NCI-H345 treated with DMSO at 0.1 percent for 48 hours (cell line): ENCODE results near the gene RAB4B.
A peak's percentile ranks its signal among the peaks of the same experiment; 100 is the strongest.
"Not testable (repeated sequence)": the region's sequence is repeated elsewhere in the genome, so short reads cannot be mapped to it uniquely, and the experiment has no call there.

ENCODE experiments used
- DNase-seq: peaks from one replicate; lab custom pipeline; 2025; ENCODE audit not compliant: unreplicated experiment; lab: John Stamatoyannopoulos, UW

The RAB4B gene

DNA sequence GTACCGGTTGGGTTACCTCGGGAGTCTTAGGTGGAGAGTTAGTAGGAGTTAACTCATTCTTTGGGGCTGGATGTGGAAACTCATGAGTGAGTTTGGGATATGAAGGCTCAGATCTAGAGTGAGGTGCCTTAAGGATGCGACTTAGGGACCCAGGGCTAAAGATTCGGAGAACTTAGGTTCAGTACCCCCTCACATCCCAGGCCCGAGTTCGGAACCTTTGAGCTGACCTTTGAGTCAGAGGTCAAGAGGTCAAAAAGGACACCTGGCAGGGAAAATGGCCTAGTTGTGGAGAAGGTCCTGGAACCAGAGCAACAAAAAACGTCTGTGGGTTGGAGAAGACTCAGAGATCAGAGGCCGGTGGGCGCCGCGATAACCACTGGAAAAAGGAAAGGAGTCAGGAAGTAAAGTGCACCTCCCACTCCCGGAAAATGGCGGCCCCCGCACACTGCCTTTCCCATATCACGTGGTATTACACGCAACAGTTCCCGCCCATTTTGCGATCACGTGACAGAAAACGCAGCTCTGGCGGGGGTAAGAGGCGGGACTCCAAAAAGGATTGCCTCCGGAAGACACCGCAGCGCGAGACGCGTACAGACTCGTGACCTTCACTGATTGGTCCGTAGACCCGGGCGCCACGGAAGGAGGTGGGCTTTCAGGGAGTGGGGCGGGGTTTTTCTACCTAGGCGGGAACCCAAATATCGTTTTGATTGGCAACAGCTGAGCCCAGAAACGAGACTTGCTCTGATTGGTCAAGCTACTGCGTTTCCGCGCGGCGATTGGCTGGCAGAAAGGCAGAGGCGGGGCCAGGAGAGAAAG, 27.8 kb upstream of the RAB4B start, which contains the start of gene ACTMAP:
Gene ACTMAP, minus strand, starts transcription at position 420 of the 816 bp plus-strand sequence. CDS start 674 bp downstream, outside the sequence.
- DNase-seq, result peak; percentile 100

DNA sequence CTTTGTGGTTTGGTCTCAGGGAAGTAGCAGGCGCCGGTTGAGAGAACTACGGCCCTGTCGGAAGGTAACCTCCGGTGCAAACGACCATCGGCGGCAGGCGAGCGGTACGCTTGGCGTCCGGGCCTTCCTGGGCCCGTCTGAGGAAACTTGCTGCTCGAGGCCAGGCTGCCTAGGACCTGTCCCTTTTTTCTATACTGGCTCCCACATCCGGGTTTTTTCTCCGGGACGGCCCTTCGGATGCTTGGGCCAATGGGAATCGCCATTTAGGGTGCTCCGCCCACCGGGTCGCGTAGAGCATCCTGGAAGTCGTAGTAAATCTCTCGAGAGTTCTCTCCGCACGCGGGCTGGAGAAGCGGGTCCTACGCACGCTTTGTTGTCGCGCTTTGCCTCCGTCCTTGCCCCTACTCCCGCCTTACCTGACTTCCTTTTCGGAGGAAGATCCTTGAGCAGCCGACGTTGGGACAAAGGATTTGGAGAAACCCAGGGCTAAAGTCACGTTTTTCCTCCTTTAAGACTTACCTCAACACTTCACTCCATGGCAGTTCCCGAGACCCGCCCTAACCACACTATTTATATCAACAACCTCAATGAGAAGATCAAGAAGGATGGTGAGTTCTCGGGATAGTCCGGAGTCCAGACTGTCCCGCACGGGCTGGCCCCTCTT, 27.0 kb upstream of the RAB4B start, which contains the start of gene SNRPA:
Gene SNRPA, plus strand, starts transcription at position 330 of the 664 bp plus-strand sequence. Its CDS starts 206 bp downstream, at position 536.
- peak; percentile 100 for DNase-seq

DNA sequence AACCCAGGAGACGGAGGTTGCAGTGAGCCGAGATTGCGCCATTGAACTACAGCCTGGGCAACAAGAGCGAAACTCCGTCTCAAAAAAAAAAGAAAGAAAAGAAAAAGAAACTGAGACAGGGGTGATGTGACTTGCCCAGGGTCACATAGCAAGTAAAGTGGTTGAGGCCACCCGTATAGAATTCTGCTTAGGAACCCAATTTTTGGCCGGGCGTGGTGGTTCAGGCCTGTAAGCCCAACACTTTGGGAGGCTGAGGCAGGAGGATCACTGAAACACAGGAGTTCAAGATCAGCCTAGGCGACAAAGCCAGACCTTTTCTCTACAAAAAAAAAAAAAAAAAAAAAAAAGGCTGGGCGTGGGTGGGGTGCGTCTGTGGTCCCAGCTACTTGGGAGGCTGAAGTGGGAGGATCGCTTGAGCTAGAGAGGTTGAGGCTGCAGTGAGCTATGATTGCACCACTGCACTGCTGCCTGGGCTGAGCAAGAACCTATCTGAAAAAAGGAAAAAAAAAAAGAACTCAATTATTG, 25.7 kb upstream of the RAB4B start:
- DNase-seq, result no peak

DNA sequence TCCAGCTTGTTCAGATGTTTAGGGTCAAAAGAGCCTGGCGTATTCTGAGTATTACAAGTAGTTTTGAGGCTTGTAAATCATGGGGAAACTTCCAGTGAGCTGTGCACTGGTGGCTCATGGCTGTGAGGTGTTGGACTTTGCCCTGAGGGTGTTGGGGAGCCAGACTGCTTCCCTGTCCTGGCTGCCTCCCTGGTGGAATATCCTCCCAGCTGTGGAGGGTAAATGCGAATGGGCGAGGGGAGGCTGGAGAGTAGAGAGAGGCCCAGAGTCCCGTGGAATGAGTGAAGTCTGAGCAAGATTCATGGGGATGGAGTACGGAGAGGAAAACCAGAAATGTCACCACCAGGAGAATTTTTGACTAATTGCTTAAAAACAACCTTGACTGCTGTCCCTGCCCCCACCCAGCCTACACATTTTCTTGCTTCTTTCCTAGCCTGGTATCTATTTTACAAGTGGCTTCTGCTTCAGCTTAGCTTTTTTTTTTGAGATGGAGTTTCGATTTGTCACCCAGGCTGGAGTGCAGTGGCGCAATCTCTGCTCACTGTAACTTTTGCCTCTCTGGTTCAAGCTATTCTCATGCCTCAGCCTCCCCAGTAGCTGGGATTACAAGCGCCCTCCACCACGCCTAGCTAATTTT, 23.3 kb upstream of the RAB4B start:
- no peak for DNase-seq

GRCh38 chr19:40755248-40755624, 22.8 kb upstream of the RAB4B start:
- no peak for DNase-seq

- no peak for DNase-seq
Measured at GRCh38 chr19:40755791-40756190, 22.3 kb upstream of the RAB4B start.

DNA sequence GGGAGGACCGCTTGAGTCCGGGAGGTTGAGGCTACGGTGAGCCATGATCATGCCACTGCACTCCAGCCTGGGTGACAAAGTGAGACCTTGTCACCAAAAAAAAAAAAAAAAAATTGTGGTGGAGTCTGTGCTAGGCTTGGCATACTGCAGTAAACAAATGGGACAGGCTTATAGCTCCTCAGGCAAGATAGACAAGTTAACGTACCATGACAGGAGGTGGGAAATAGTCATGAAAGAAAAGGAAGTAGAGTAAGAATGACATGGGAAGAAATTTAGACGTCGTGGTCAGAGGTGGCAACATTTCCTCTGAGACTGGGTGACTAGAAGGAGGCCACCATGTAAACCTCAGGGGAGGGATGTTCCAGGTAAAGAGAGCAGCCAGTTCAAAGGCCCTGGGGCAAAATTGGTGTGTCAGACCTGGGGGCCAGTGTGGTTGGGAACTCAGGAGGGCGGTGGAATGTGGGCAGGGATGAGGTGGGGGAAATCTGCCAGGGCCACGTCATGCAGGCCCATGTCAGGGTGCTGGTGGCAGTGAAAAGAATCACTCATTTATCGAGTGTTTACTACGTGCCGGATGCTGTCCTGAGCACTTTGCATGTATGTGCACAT, 21.4 kb upstream of the RAB4B start:
- DNase-seq, result no peak

DNA sequence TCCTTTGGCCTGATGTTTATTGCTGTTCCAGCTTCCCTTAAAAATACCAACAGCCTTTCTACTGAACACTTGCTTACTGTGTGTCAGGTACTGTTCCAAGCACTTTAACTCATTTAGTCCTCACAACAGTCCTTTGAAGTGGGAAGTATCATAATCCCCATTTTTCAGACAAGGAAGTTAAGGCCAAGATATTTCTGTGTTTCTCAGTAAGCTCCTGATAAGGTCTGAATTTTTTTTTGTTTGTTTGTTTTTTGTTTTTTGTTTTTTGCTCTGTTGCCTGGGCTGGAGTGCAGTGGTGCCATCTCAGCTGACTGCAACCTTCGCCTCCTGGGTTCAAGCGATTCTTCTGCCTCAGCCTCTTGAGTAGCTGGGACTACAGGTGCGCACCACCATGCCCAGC, 19.6 kb upstream of the RAB4B start:
- DNase-seq, result no peak

DNA sequence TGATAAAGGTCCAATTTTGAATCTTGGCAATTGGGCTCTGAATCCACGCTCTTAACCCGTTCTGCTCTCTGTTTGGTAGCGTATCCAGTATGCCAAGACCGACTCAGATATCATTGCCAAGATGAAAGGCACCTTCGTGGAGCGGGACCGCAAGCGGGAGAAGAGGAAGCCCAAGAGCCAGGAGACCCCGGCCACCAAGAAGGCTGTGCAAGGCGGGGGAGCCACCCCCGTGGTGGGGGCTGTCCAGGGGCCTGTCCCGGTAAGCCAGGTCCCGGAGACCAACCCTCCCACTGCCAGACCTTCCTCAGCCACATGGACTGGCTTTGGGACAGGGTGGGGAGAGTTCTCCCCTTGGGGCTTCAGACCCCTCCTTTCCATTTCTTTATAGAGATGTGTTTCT, 18.7 kb upstream of the RAB4B start:
- DNase-seq, result no peak

DNA sequence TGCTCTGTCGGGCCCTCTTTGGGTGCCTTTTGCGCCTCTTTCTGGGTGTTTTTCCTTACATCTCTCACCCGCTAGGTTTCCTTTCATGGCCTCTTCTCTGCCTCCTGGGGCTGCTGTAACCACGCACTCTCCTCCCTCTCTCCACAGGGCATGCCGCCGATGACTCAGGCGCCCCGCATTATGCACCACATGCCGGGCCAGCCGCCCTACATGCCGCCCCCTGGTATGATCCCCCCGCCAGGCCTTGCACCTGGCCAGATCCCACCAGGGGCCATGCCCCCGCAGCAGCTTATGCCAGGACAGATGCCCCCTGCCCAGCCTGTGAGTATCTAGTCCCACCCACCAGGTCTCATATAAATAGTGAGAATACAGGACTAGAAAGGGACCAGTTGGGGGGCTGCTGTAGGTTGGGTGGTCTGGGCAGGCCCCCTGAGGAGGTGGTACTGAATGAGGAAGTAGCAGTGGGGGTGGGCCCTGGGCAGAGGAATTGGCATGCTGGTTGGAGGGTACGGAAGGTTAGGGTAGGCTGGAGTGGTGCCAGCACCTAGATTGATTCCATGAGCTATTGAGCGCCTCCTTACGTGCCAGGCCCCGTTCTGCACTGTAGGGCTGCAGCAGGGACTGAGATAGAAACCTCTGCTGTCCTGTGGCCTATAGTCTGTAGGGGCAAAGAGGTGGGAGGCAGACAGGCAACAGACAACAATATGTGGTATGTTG, 15.1 kb upstream of the RAB4B start:
- no peak for DNase-seq

DNA sequence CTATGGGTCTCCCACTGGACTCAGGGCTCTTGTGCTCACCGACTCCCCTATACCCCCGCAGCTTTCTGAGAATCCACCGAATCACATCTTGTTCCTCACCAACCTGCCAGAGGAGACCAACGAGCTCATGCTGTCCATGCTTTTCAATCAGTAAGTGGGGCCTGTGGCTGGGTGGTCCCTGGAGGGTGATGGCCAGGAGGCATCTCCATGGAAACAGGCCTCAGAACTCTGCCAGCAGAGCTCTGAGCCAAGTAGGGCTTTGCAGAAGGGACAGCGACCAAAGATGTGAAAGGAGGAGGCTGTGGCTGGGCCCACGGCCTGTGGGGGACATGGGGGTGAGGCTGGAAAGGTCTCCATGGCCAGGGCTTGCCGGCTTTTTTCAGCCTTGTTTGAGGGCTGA, 14.5 kb upstream of the RAB4B start:
- no peak for DNase-seq

DNA sequence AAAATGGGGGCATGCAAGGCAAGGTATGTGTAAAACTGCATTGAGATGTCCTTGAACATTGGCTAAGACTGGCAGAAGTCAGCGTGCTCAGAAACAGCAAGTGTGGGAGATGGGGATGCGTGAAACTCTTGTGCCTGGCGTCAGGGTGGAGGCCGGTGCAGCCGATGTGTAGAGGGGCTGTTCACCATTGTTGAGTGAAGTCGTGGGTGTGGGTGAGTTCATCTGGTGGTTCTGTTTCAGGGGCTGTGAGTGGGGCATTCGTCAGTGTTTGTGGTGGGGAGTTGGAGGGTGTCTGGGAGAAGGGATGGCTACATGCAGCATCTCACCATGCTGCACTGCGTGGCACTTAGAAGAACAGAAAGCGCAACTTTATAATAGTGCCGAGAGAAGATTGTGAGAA, 14.1 kb upstream of the RAB4B start:
- DNase-seq, result no peak

DNA sequence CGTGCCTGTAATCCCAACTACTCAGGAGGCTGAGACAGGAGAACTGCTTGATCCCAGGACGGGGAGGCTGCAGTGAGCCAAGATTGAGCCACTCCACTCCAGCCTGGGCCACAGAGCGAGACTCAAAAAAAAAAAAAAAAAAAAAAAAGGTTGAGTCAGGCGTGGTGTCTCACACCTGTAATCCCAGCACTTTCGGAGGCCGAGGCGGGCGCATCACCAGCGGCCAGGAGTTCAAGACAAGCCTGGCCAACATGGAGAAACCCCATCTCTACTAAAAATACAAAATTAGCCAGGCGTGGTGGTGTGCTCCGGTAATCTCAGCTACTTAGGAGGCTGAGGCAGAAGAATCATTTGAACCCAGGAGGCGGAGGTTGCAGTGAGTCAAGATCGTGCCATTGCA, 11.7 kb upstream of the RAB4B start:
- DNase-seq, result not testable (repeated sequence)

DNA sequence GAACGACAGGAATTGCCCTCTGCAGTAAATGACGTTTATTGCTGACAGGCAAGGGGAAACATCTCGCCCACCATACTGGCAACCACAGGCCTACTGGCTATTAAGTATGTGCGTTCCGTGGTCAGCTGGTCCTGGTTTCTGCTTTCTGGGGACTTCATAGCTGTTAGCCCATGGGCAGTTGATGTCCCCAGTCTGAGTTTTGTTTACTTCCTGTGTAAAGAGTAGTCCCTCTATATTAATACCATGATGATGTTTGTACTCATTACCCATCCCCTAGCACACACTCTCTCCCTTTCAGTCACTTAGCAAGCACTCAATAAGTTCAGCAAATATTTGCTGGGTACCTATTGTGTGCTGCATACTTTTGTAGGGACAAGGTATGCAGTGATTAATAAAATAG, 9.2 kb upstream of the RAB4B start:
- no peak for DNase-seq

- not testable (repeated sequence) for DNase-seq
Measured at GRCh38 chr19:40771101-40771862, 6.8 kb upstream of the RAB4B start.

DNA sequence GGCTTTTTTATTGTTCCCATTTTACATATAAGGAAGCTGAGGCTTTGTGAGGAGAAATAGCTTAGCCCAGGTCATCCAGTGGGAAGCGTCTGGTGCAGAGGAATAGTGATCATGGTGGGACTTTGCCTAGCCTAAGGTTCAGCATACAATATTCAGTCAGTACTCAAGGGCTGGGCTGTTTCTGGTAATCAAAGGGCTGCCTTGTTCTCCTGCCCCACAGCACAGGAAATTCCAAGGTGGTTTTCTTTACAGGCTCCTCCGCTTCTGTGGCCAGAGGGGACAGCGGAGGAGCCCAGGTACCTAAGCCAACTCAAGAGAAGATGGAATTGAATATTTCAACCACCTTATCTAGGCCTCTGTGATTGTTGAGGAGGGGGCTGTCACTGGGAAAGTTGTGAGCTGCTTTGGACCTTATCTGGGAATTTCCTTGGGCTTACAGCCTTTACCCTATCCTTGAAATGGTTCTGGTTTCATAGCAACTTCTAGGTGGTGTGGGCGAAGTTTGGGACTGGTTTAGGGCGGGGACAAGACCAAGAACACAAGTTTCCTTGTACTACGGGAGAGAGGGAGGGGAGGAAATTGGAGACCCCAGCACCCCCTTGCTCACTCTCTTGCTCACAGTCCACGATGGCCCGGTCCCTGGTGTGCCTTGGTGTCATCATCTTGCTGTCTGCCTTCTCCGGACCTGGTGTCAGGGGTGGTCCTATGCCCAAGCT, 3.0 kb upstream of the RAB4B start, which contains the start of gene MIA:
Gene MIA, plus strand, starts transcription at position 606 of the 716 bp plus-strand sequence. Its CDS starts 22 bp downstream, at position 628.
- DNase-seq, result no peak

DNA sequence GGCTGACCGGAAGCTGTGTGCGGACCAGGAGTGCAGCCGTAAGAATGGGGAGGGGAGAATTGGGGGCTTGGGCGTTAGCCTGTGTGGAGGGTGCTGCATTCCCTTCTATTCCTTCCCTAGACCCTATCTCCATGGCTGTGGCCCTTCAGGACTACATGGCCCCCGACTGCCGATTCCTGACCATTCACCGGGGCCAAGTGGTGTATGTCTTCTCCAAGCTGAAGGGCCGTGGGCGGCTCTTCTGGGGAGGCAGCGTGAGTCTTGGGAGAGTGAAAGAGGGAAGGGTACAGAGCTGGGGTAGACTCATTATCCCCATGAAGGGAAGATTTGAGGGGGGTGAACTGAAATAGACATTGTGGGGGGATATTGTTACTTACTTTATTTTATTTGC, 2.4 kb upstream of the RAB4B start:
- DNase-seq, result no peak

- DNase-seq, result no peak
Measured at GRCh38 chr19:40776364-40776763, 1.7 kb upstream of the RAB4B start.
